WERI-Rb-1 (cell line): Measurements from ENCODE around the gene ARMC5.
"Not testable (repeated sequence)": the region's sequence is repeated elsewhere in the genome, so short reads cannot be mapped to it uniquely, and the experiment has no call there.

Source experiments
- DNase-seq: peaks from one replicate; pipeline ENCODE4 v3.0.0-alpha.2; 2020
- H3K27ac ChIP-seq: fragments of 250-450 bp; sonication (Bioruptor Pico); 2 replicates; pipeline ENCODE4 v1.5.1; 2020; ENCODE audit warnings: mild to moderate bottlenecking, moderate library complexity
- H3K27me3 ChIP-seq: fragments of 250-450 bp; sonication (Bioruptor Pico); 2 replicates; pipeline ENCODE4 v1.5.1; 2021; ENCODE audit warnings: mild to moderate bottlenecking, low read depth, moderate library complexity; ENCODE audit not compliant: insufficient read depth, severe bottlenecking
- H3K36me3 ChIP-seq: fragments of 250-450 bp; sonication (Bioruptor Pico); 2 replicates; pipeline ENCODE4 v1.5.1; 2020; ENCODE audit warnings: mild to moderate bottlenecking, moderate library complexity
- H3K4me3 ChIP-seq: 2 replicates; pipeline ENCODE4 v1.5.1; 2011; ENCODE audit warnings: low read depth, mild to moderate bottlenecking, control low read depth, low read length
- H3K9me3 ChIP-seq: fragments of 250-450 bp; sonication (Bioruptor Pico); 2 replicates; pipeline ENCODE4 v1.5.1; 2021; ENCODE audit warnings: mild to moderate bottlenecking, moderate library complexity; ENCODE audit not compliant: severe bottlenecking
- CTCF ChIP-seq: IDR thresholded peaks from 2 replicates; pipeline ENCODE4 v1.5.1; 2011; ENCODE audit warnings: low read depth, mild to moderate bottlenecking, control low read depth, inconsistent platforms, low read length

ARMC5 gene

GRCh38 chr16:31413943-31414342 lies 45.4 kb upstream of the ARMC5 start:
- Histone ChIP-seq H3K4me3 (no peak overlapping the region), H3K9me3 (peaks cover 6% of the 10 kb centered on the region), H3K27me3 (peaks cover 3% of the 10 kb centered on the region), H3K36me3 (no peaks in the 10 kb centered on the region), H3K27ac (no peak overlapping the region)
- no peak for DNase-seq
- no peak for TF ChIP-seq CTCF

- DNase-seq, result no peak
- Histone ChIP-seq H3K27ac (no peak overlapping the region), H3K9me3 (peaks cover 6% of the 10 kb centered on the region), H3K27me3 (peaks cover 3% of the 10 kb centered on the region), H3K36me3 (no peaks in the 10 kb centered on the region), H3K4me3 (no peak overlapping the region)
- TF ChIP-seq CTCF, result no peak
Measured at GRCh38 chr16:31414706-31415105, 44.6 kb upstream of the ARMC5 start.

GRCh38 chr16:31416371-31416770 lies 42.9 kb upstream of the ARMC5 start:
- H3K27ac ChIP-seq, result no peak overlapping the region
- H3K27me3 ChIP-seq, result peaks cover 3% of the 10 kb centered on the region
- no peak overlapping the region for H3K4me3 ChIP-seq
- no peak for DNase-seq
- TF ChIP-seq CTCF, result no peak
- no peaks in the 10 kb centered on the region for H3K36me3 ChIP-seq
- peaks cover 6% of the 10 kb centered on the region for H3K9me3 ChIP-seq

GRCh38 chr16:31417036-31417435 lies 42.3 kb upstream of the ARMC5 start:
- not testable (repeated sequence) for H3K4me3 ChIP-seq, H3K27ac ChIP-seq, H3K36me3 ChIP-seq, H3K27me3 ChIP-seq, DNase-seq, H3K9me3 ChIP-seq

GRCh38 chr16:31417916-31418315 lies 41.4 kb upstream of the ARMC5 start:
- H3K27me3 ChIP-seq, result peaks cover 13% of the 10 kb centered on the region
- no peaks in the 10 kb centered on the region for H3K36me3 ChIP-seq
- H3K9me3 ChIP-seq, result peaks cover 6% of the 10 kb centered on the region
- DNase-seq, result no peak
- no peak overlapping the region for H3K27ac ChIP-seq
- no peak for TF ChIP-seq CTCF
- no peak overlapping the region for H3K4me3 ChIP-seq

GRCh38 chr16:31420037-31420436 lies 39.3 kb upstream of the ARMC5 start:
- DNase-seq, result no peak
- H3K27me3 ChIP-seq, result peaks cover 15% of the 10 kb centered on the region
- TF ChIP-seq CTCF, result no peak
- peaks cover 6% of the 10 kb centered on the region for H3K9me3 ChIP-seq
- H3K36me3 ChIP-seq, result no peaks in the 10 kb centered on the region
- no peak overlapping the region for H3K4me3 ChIP-seq
- H3K27ac ChIP-seq, result no peak overlapping the region
